NCI-H446 treated with DMSO at 0.1 percent for 48 hours (cell line): Measurements from ENCODE around the gene STAB2.

Experiments used
- DNase-seq: peaks from one replicate; lab custom pipeline; 2025; lab: John Stamatoyannopoulos, UW

The STAB2 gene, protein sequence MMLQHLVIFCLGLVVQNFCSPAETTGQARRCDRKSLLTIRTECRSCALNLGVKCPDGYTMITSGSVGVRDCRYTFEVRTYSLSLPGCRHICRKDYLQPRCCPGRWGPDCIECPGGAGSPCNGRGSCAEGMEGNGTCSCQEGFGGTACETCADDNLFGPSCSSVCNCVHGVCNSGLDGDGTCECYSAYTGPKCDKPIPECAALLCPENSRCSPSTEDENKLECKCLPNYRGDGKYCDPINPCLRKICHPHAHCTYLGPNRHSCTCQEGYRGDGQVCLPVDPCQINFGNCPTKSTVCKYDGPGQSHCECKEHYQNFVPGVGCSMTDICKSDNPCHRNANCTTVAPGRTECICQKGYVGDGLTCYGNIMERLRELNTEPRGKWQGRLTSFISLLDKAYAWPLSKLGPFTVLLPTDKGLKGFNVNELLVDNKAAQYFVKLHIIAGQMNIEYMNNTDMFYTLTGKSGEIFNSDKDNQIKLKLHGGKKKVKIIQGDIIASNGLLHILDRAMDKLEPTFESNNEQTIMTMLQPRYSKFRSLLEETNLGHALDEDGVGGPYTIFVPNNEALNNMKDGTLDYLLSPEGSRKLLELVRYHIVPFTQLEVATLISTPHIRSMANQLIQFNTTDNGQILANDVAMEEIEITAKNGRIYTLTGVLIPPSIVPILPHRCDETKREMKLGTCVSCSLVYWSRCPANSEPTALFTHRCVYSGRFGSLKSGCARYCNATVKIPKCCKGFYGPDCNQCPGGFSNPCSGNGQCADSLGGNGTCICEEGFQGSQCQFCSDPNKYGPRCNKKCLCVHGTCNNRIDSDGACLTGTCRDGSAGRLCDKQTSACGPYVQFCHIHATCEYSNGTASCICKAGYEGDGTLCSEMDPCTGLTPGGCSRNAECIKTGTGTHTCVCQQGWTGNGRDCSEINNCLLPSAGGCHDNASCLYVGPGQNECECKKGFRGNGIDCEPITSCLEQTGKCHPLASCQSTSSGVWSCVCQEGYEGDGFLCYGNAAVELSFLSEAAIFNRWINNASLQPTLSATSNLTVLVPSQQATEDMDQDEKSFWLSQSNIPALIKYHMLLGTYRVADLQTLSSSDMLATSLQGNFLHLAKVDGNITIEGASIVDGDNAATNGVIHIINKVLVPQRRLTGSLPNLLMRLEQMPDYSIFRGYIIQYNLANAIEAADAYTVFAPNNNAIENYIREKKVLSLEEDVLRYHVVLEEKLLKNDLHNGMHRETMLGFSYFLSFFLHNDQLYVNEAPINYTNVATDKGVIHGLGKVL (N-terminal part only)

DNA sequence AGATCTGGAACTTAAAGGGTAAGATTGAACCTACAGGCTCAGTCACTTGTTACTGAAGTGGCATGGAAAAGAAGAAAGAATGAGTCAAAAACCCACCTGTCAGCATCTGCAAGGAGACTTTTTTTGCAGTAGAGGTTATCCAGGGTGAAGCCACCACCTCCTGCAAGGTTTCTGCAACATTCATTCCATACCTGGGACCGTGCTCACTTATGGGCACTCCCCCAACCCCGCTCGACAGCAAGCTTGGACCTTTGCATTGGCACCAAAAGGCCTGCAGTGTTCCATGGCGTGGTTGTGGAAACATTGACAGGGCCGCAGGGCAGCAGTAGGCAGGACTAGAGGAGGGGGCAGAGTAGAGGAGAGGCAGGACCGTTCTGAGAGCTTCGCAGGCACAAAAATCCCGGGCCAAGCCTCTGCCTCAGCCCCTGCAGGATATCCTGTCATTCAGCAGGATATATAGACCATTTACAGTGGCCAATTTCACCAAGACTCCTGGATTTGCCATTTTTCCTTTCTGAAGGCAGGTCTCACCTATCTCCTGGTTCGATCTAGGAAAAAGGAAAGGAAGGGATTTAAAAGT lies at the start of gene STAB2:
STAB2 (plus strand) TSS at position 483 of the 580 bp plus-strand sequence. CDS start 204 bp downstream, outside the sequence.
- no peak for DNase-seq

DNA sequence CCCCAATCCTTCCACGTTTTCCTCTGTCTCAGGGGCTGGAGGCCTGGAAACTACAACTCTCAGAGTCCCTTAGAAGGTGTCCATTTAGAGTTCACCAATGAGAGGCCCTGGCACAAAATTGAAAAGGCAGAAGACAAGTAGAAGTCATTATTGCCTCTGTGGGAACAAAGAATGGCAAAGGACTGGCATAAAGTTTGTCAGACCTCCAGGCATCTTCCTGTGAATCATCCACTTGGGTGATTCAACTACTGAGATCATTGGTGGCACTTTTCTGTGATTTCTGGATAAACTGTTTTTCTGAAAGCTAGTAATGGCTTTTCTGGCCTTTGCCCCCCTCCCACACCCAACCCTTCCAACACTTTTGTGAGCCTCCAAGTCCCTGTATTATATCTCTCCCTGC lies 48.7 kb upstream of the STAB2 start:
- DNase-seq, result no peak

DNA sequence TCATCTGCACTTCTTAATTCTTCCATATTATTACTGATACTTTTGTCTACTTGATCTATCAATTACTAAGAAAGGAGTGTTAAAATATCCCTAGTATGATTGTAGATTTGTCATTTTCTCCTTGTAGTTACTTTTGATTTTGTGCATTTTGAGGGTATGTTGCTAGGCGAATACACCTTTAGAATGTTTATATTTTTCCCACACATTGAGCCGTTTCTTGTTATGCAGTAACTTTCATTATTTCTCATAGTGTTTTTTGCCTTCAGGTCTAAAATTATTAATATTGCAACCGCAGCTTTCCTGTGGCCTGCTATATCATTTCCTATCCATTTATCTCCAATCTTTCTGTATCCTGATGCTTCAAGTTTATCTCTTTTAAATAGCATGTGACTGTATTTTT lies 46.8 kb upstream of the STAB2 start:
- DNase-seq, result no peak

DNA sequence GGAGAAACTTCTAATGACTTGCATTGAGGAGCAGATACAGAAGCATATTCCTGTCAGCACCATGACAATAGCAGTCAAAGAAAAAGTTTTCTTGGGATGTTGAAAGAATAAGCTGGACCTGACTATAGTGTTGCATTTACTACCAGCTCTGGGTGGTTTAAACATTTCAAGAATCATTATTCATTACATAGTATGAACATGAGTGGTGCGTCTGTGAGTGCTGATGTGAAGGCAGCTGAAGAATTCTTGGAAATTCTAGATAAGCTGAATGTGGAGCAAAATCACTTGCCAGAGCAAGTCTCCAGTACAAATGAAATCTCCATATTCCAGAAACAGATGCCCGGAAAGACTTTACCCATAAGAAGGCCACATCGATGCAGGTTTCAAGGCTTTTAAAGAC lies 45.0 kb upstream of the STAB2 start:
- DNase-seq, result no peak

DNA sequence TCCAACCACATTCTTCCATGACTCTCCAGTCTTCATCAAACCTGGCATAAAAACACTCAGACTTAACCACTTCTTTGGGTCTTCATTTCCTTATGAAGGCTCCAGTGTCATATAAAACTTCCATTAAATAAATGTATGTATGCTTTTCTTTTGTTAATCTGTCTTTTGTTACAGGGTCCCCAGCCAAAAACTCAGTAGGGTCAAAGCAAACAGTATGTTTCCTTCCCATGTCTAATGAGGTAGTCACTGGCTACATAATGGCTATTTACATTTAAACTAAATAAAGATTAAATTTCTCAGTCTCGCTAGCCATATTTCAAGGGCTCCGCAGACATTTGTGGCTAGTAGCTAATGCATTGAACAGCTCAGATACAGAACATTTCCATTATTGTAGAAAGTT lies 40.1 kb upstream of the STAB2 start:
- no peak for DNase-seq

DNA sequence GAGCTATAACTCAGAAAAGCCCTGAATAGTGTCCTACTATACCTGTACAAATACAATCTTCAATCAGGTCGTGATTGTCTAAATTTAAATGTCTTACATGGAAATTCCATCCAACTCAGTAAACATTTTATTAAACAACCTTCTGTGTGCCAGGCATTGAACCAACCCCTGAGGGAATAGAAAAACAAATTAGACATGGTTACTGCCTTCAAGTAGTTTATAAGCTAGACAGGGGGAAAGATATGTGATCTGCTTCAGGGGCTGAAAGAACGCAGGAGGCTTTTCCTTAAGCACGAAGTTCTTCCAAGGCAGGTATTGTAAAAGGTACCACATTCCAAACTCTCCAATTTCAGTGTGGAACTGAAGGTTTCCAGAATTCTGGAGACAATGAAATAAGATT lies 39.7 kb upstream of the STAB2 start:
- no peak for DNase-seq

DNA sequence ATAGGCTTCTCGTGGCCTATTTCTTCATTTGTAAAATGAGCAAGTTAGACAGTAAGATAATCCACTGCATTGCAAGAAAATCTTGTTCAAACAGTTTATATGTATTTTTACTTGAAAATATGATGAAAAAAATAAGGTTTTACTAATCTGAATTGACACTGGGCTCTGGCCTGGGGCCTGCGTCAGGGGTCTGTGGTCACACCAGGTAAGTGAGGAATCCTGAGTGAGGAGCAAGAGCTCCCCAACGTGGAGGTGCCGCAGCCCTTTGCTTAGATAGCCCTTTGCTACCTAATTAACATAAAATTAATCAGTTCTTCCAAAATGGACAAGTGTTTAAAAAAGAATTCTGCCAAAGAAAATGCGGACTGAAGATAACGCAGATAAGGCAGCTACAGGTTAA lies 39.1 kb upstream of the STAB2 start:
- no peak for DNase-seq

DNA sequence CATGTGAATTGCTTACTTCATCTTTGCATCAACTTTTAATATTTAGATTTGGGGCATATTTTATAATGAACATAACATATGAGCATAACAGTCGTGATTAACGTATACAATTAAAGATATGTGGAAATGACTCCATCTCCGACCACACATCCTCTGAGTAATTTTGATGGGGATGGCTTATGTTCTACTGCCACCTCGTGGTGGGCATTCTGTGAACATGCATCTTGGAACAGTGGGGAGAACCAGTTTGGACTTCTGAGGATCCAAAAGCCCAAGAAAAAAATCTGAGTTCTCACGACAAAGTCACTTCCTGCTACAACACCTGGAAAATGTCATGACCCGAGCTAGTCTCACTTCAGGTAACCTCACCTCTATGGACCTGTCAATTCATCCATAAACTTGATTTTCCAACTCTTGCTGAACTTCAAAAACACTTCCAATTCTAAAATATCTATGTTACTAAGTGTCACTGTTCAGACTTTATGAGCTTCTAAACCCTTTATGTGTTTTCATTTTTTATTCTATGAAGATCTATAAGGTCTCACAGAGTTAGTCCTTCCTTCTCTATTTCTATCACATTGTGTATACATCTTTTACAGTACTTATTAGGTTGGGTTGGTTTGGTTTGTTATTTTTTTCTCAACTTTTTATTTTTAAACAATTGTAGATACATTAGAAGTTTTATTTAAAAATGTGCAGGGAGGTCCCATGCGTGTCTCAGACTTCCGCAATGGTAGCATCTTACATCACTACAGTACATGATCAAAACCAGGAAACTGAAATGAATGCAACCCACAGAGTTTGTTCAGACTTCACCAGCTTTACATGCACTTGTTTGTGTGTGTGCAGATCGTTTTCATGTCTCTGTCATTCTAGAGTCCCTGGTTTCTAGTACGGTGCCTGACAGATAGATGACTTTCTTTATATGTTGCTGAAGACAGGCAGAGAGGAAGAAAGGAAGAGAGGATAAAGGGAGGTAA lies 38.2 kb upstream of the STAB2 start:
- no peak for DNase-seq

DNA sequence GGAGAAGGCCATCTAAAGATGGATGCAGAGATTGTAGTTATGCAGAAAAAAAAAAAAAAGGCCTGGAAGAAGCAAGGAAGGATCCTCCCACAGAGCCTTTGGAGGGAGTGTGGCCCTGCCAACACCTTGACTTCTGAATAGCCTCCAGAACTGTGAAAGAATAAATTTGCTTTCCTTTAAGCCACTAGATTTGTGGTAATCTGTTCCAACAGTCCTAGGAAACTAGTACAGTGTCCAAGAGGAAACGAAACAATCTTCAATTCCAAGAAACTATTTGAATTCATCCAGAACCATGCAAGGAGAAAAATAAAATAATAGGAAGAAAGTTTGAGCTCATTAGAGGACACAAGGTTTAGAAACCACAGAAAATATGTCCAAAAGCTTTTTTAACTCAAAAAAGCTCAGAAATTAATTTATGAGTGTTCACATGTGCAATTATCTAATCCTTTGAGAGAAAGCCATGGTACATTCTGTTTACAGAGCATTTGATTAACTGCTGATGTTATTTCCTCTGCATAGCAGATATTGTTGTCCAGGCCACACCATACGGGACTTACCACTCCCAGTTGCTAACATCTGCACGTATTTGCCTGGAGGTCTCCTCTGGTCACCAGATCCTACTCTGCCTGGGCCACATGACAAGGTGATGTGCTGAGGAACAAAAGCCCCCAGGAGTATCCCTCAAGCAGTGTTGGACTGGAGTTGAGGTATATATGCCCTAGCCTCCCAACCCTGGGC lies 30.0 kb upstream of the STAB2 start:
- no peak for DNase-seq

DNA sequence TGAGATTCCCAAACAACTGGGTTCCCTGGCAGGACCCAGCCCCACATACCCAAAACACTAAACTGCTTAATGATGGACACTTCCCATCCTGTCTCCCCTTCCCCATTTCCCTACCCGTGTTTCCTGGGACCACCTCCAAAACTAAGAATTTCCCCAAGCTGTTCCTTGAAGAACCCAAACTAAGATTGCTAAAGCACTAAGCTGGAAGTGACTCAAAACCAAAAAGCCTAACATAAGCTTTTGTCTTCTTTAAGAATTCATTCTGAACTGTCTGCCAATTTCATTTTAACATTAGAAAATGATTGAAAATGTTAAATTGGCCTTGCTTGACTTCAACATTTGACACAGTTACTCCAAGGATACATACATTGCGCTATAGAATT lies 29.5 kb upstream of the STAB2 start:
- no peak for DNase-seq

DNA sequence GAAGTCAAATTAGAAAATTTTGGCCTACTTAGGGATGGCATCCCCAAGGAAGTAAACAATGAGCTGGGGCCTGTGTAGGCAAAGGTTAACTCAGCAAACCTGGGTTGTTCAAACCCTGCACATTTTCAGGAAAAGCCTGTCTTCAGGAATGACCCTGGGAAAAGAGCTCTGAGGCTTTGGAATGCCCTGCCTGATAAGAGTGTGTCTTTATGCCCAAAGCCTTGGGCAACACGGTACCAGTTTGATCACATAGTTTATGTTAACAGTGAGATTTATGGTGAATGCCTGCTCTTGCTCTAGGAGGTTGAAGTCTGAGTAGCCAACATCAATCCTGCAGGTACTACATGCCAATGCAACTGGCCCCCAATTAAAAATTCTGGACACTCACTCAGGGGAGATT lies 28.2 kb upstream of the STAB2 start:
- DNase-seq, result no peak

DNA sequence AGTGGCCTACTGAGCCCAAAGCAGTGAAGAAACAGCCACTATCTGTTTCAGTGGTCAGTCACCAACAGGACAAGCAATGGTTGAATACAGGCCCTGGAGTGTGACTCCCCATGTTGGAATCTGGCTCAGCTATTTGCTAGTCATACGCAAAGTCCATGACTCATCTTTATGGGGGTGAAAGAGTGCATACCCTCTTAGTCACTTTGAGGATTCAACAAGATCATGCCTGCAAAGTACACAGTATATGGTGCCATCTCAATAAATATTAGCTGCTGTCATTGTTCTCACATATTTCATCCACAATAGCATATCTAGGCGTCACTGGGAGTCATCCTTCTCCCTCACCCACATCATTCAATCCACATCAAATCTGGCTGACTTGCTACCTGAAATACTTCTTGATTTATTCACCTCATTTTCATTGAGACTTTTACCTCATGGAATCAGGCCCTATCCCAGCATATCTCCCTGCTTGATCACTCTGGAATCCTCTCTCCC lies 26.4 kb upstream of the STAB2 start:
- no peak for DNase-seq

DNA sequence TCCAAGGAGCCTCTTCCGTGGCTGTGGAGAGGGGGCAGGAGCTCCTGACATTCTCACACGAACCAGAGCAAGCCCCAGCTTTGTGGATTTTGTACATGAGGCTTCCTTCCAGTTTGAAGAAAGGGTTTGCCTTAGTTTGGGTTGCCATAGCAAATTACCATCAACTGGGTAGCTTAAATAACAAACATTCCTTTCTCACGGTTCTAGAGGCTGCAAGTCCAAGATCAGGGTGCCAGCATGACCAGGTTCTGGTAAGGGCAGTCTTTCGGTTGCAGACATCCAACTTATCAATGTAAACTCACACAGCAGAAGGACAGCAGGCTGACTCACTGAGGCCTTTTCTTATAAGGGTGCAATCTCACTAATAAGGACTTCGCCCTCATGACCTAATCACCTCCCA lies 25.9 kb upstream of the STAB2 start:
- no peak for DNase-seq

DNA sequence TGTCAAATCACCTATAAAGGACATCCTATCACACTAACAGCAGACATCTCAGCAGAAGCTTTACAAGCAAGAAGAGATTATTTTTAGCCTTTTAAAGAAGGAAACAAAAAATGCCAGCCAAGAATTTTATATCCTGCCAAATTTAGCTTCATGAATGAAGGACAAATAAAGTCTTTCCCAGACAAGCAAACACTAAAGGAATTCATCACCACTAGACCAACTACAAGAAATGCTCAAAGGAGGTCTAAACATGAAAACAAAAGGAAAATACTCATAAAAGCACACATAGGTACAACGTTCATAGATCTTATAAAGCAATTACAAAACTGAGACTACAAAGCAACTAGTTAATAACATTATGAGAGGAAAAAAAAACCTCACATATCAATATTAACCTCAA lies 20.7 kb upstream of the STAB2 start:
- no peak for DNase-seq

DNA sequence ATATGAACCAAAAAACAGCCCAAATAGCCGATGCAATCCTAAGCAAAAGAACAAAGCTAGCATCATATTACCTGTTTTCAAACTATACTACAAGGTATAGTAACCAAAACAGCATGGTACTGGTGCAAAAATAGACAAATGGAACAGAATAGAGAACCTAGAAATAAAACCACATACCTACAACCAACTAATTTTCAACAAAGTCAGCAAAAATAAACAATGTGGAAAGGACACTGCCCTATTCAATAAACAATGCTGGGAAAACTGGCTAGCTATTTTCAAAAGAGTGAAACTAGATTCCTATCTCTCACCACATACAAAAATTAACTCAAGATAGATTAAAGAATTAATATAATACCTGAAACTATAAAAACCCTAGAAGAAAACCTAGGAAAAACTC lies 17.8 kb upstream of the STAB2 start:
- DNase-seq, result no peak

DNA sequence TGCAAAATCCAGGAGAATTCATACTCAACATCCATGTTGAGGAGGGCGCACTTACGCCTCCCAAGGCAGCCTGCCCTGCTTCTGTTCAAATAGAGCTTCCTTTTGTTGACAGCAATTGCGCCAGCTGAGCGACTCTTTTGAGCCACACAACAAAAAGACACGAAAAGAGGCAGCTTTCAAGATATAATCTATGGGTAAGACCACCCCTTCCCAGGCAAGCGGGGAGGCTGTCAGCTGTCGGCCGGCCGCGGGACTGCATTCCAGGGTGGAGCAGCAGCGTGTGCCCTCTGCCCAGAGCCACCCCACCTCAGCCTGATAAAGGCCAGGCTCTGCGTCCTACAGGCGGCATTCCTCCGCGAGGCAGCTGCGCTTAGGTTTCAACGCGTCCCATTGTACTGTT lies 15.8 kb upstream of the STAB2 start:
- no peak for DNase-seq

DNA sequence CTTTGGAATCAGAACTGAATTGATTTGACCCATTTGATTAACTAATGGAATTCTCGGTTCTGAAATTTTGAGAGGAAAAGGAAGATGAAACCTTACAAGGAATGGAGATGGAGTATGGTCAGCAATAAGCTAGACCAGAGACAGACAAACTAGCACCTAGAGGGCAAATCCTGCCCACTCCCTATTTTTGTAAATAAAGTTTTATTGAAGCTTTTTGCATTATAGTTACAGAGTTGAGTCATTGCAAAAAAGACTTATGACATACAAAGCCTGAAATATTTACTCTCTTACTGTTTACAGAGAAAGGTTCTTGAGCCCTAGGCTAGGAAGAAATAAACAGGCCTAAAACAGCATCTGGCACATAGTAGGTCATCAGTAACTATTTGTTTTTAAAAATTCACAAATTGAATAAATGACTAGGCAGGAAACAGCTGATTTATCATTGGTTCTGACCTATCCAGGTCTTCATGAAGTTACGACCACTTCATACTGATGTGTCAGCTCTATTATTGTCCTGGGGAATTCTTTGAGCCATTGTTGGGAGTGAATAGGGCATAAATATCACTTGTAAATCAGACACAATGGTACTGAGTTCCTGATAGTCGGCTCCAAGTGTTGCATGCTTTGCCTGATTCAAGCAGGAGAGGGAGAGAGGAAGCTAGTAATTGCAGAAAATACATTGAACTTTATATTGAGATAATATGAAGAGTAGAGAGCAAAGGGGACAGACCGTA lies 14.6 kb upstream of the STAB2 start:
- DNase-seq, result no peak

DNA sequence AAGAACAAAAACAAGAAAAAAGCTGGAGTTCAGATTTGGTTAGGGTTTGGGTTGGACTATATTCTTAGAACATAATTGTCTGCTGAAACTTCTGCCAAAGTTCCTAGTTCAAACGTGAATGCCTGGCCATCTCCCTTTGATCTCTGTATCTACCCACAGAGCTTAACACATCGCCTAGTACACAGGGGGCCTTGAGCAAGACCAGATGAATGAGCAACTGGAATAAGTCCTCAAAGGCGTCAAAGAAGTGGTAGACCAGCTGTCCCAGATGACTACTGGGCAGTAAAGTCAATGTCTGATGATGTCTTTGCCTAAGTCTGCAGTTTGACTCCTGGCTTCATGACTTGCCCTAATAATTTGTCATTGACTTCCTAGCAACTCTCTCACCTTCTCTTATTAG lies 13.9 kb upstream of the STAB2 start:
- no peak for DNase-seq

DNA sequence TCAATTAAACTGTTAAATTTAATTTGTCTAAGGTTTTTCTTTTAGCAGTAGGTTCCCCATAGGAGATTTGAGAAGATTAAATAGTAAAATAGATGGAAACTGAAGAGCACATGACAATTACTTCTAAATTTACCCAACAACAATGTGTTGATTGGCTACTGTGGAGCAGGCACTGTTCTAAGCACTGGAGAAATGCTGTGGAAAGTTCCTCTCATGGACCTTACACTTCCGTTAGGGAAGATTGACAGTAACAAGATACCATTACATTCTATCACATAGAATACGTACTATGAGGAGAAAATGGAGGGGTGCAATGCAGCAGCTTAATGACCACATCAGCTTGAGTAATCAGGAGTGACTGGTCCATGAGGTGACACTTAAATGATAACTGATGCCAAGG lies 8.1 kb upstream of the STAB2 start:
- no peak for DNase-seq
